Type B pancreatic cell (in vitro differentiated cells): ENCODE results near the gene CCDC68. TPM values are rescaled to one million over a fixed set of nuclear protein-coding genes. Genes with fewer than 3 reads are reported as not detected.
A peak's percentile ranks its signal among the peaks of the same experiment; 100 is the strongest.

Experiments used
- DNase-seq: peaks from one replicate; pipeline ENCODE4 v3.0.0; 2021; ENCODE audit warnings: mixed read lengths; ENCODE audit not compliant: unreplicated experiment; ENCODE audit errors: extremely low spot score
- H3K27ac Mint-ChIP-seq: 2 replicates; pipeline ENCODE4 v1.8.0; 2021; ENCODE audit warnings: mild to moderate bottlenecking, mixed read lengths
- H3K27me3 Mint-ChIP-seq: 2 replicates; pipeline ENCODE4 v1.8.0; 2021; ENCODE audit warnings: mixed read lengths
- H3K36me3 Mint-ChIP-seq: 2 replicates; pipeline ENCODE4 v1.8.0; 2021; ENCODE audit warnings: mixed read lengths
- H3K4me1 Mint-ChIP-seq: one replicate; pipeline ENCODE4 v1.8.0; 2021; ENCODE audit warnings: mixed read lengths; ENCODE audit not compliant: unreplicated experiment
- H3K4me3 Mint-ChIP-seq: 2 replicates; pipeline ENCODE4 v1.8.0; 2021; ENCODE audit warnings: mild to moderate bottlenecking, mixed read lengths
- H3K9me3 Mint-ChIP-seq: 2 replicates; pipeline ENCODE4 v1.8.0; 2021; ENCODE audit warnings: mixed read lengths
- total RNA-seq: library from RNA; stranded (reverse); gene quantifications from 2 replicates; pipeline ENCODE4 v1.2.1, GENCODE V29; 2021; ENCODE audit warnings: low replicate concordance
- TF ChIP-seq, protein P1 (sequence below): fragments of 200-600 bp; sonication (generic); conservative IDR thresholded peaks from 2 replicates; pipeline ENCODE4 v1.5.0; 2021; ENCODE audit warnings: antibody characterized with exemption, mild to moderate bottlenecking

Gene CCDC68
- total RNA-seq, 1 donor from 2014 or later = not detected

DNA sequence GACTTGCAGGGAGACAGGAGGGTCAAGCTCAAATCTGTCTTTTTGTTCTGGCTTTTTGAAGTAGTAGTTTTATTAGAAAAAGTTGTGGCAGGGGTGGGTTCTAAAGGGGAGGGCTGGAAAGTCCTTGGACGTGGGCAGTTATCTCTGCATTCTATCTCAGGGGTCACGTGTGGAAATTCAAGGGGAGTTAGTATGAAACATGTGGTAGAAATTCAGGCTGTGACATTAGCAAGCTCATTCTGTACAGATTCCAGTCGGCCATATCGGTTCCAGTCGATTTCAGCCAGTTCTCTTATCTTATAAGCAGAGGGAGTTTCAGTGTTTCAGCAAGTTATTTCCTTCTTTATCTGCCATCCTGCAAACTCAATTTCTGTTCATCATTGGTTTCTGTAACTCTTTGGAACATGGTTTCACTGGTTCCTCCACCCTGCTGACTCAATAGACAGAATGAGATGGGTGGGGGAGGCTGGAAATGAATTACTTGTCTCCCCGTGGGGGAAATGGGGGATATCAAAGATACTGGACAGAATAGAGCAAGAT is 78.0 kb downstream of the CCDC68 start:
- Mint-ChIP-seq H3K9me3 (no peaks in the 10 kb centered on the region), H3K36me3 (peaks cover 9% of the 10 kb centered on the region), H3K27ac (peak overlapping the region; percentile 56), H3K27me3 (peaks cover 24% of the 10 kb centered on the region), H3K4me1 (peaks cover 22% of the 10 kb centered on the region), H3K4me3 (peak overlapping the region; percentile 18)
- no peak for DNase-seq
- TF ChIP-seq, protein P1, sequence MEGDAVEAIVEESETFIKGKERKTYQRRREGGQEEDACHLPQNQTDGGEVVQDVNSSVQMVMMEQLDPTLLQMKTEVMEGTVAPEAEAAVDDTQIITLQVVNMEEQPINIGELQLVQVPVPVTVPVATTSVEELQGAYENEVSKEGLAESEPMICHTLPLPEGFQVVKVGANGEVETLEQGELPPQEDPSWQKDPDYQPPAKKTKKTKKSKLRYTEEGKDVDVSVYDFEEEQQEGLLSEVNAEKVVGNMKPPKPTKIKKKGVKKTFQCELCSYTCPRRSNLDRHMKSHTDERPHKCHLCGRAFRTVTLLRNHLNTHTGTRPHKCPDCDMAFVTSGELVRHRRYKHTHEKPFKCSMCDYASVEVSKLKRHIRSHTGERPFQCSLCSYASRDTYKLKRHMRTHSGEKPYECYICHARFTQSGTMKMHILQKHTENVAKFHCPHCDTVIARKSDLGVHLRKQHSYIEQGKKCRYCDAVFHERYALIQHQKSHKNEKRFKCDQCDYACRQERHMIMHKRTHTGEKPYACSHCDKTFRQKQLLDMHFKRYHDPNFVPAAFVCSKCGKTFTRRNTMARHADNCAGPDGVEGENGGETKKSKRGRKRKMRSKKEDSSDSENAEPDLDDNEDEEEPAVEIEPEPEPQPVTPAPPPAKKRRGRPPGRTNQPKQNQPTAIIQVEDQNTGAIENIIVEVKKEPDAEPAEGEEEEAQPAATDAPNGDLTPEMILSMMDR = no peak

DNA sequence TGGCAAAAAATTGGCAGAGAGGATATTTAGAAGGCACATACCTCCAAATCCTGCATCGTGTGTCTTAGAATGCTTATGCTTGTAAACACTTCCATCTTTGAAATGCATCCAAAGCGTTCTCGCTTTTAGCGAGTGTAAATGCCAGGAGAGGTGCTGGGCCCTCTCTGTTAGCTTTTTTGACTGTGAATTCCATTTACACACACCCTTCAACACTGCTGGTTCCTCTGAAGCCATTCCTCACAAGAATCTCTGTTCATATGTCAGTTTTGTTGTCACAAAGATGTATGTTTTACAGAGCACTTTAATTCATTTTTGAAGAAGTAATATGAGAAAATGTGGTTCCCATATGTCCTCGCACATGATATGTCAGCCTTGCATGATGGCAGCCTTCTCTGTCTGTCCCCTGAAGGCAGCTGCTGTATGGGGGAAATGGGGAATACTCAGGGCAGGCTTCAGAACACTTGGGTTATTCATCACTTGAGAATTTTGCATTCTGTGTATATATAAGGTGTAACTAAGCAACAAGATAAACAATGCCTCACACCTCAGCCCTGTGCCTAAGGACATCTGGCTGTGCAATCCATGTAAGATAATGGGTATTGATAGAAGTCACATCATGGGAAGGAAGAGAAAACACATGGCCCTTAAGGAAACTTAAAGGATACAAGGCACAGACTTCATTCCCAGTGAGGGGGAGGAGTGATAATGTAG is 78.7 kb downstream of the CCDC68 start:
- no peaks in the 10 kb centered on the region for H3K9me3 Mint-ChIP-seq
- peaks cover 24% of the 10 kb centered on the region for H3K27me3 Mint-ChIP-seq
- TF ChIP-seq, protein P1 = no peak
- H3K27ac Mint-ChIP-seq = peak overlapping the region; percentile 56
- peaks cover 22% of the 10 kb centered on the region for H3K4me1 Mint-ChIP-seq
- no peak for DNase-seq
- H3K36me3 Mint-ChIP-seq = peaks cover 5% of the 10 kb centered on the region
- peak overlapping the region; percentile 18 for H3K4me3 Mint-ChIP-seq

DNA sequence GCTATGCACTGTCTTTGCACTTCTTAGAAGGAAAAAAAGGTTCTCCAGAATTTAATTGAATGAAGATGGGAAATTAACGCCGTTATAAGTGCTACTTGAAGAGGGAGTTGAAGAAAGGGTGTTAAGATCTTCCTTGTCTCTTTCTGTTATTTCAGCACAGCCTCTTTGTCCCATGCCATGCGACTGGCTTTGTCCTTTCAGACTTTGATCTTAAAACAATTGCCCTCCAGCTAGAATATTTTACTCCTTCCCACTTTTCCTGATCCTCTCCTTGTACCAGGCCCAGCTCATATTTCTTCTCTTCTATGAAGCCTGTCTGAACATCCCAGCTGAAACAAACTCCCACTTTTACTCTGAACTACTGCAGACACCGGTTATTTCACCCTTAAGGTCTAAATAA is 79.6 kb downstream of the CCDC68 start:
- peaks cover 5% of the 10 kb centered on the region for H3K36me3 Mint-ChIP-seq
- no peak for DNase-seq
- H3K27ac Mint-ChIP-seq = peak overlapping the region; percentile 22
- H3K4me1 Mint-ChIP-seq = peaks cover 22% of the 10 kb centered on the region
- TF ChIP-seq, protein P1 = no peak
- no peak overlapping the region for H3K4me3 Mint-ChIP-seq
- no peaks in the 10 kb centered on the region for H3K9me3 Mint-ChIP-seq
- peaks cover 23% of the 10 kb centered on the region for H3K27me3 Mint-ChIP-seq

DNA sequence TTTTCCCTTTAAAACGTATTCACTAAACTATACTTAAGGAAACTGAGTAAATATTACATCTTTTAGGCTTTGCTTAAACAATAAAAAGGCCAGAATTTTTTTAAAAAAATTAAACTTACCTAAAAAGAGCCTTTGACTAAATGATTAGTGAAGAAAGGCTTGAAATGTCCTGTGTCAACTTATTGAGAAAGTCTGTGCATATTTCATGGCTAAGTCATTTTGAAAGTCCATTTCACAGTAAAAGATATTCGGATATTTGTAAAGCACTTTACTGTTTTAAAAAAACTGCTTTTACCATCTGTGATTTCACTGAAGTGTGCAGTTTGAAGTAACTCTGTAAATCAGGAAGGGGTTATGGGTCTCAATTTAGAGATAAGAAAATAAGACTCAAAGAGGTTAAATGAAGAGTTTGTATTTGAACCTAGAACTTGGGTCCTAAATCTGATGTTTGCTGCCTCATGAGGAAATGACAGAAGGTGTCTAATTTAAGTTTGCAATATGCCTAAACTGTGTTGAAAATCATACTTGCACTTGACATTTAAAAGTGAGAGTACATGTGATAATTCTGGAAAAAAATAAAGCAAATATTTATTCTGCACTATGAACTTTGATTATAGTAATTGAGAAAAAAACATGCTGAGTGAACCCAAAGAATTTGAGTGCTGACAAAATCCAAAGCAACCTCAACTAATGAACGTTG is 80.5 kb downstream of the CCDC68 start:
- DNase-seq = no peak
- Mint-ChIP-seq H3K36me3 (peaks cover 5% of the 10 kb centered on the region), H3K4me1 (peaks cover 21% of the 10 kb centered on the region), H3K9me3 (no peaks in the 10 kb centered on the region), H3K27me3 (peaks cover 25% of the 10 kb centered on the region), H3K27ac (no peak overlapping the region), H3K4me3 (no peak overlapping the region)
- TF ChIP-seq, protein P1 = no peak

DNA sequence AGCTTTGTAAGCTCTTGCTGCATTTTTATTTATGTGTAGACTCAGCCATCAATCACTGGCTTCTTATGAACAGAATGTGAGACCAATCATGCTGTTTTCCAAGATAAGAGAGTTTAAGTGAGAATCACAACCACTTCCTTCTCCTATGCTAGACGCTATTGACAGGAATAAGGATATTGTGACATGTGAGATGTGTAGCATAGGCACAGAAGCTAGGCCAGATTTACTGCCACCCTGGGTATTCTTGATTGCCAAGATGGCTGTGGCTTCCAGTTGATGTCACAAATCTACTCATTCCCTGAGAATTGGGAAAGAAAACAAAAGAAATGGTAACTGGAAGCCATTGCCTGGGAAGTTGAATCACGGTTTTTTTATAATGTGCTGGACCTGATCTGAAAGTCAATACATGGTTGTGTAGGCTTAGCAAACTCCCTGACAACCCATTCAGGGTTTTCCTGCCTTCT is 81.1 kb downstream of the CCDC68 start:
- H3K4me3 Mint-ChIP-seq = no peak overlapping the region
- H3K27ac Mint-ChIP-seq = no peak overlapping the region
- TF ChIP-seq, protein P1 = no peak
- peaks cover 18% of the 10 kb centered on the region for H3K4me1 Mint-ChIP-seq
- H3K36me3 Mint-ChIP-seq = peaks cover 5% of the 10 kb centered on the region
- H3K27me3 Mint-ChIP-seq = peaks cover 24% of the 10 kb centered on the region
- no peak for DNase-seq
- no peaks in the 10 kb centered on the region for H3K9me3 Mint-ChIP-seq
